ENCODE results near the gene FGF14. TPM values are rescaled to one million over a fixed set of nuclear protein-coding genes. Genes with fewer than 3 reads are reported as not detected.

FGF14 gene
- polyA plus RNA-seq, 1 donor (not counting 4 experiments of a cell fraction or from before 2014, with no cell fraction given), result 0.09 TPM

GRCh38 chr13:101829484-101829883 lies 572.4 kb downstream of the FGF14 start:
- H4K20me1 ChIP-seq (ENCODE audit: control insufficient read depth, extremely low read depth, insufficient read depth, low read length), result no peaks in the 10 kb centered on the region
- no peaks in the 10 kb centered on the region for H3K27me3 ChIP-seq (ENCODE audit: control insufficient read depth, extremely low read depth, insufficient read depth, low read length)
- no peak overlapping the region for H3K9ac ChIP-seq (ENCODE audit: control insufficient read depth, extremely low read depth, insufficient read depth, low read length)
- no peak overlapping the region for H3K4me2 ChIP-seq (ENCODE audit: control insufficient read depth, extremely low read depth, insufficient read depth, low read depth, low read length)
- no peaks in the 10 kb centered on the region for H3K9me3 ChIP-seq (ENCODE audit: control insufficient read depth, low read depth, low read length)
- no peak overlapping the region for H2AFZ ChIP-seq (ENCODE audit: control insufficient read depth, low read length)
- H3K36me3 ChIP-seq (ENCODE audit: control insufficient read depth in 2 of 2, extremely low read depth in 1 of 2, insufficient read depth in 2 of 2, low read length in 2 of 2), result no peaks in the 10 kb centered on the region
- FAIRE-seq, result no peak
- H3K4me3 ChIP-seq (ENCODE audit: control insufficient read depth in 2 of 3, extremely low read depth in 1 of 3, insufficient read depth in 2 of 3, low read depth in 1 of 3, low read length in 3 of 3), result no peak overlapping the region
- TF ChIP-seq EZH2 (IDR thresholded peaks at IDR 0.05; ENCODE audit: low read length), result no peak
- TF ChIP-seq, protein P1, sequence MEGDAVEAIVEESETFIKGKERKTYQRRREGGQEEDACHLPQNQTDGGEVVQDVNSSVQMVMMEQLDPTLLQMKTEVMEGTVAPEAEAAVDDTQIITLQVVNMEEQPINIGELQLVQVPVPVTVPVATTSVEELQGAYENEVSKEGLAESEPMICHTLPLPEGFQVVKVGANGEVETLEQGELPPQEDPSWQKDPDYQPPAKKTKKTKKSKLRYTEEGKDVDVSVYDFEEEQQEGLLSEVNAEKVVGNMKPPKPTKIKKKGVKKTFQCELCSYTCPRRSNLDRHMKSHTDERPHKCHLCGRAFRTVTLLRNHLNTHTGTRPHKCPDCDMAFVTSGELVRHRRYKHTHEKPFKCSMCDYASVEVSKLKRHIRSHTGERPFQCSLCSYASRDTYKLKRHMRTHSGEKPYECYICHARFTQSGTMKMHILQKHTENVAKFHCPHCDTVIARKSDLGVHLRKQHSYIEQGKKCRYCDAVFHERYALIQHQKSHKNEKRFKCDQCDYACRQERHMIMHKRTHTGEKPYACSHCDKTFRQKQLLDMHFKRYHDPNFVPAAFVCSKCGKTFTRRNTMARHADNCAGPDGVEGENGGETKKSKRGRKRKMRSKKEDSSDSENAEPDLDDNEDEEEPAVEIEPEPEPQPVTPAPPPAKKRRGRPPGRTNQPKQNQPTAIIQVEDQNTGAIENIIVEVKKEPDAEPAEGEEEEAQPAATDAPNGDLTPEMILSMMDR (optimal IDR thresholded peaks at IDR 0.05 in 1 of 3, IDR thresholded peaks at IDR 0.05 in 1 of 3, conservative IDR thresholded peaks at IDR 0.05 in 1 of 3; ENCODE audit: extremely low read depth in 1 of 3, insufficient read depth in 2 of 3, low read length in 3 of 3), result no peak
- H3K9me1 ChIP-seq (ENCODE audit: control insufficient read depth, extremely low read depth, insufficient read depth, low read length), result no peaks in the 10 kb centered on the region
- no peak overlapping the region for H3K27ac ChIP-seq (ENCODE audit: control insufficient read depth, insufficient read depth, low read length)
- dilution Hi-C loops (cut with MboI; ENCODE audit: extremely low pct_ligation_motif_present, low sequenced_read_pairs), result no loop called here
- H3K79me2 ChIP-seq (ENCODE audit: control insufficient read depth, insufficient read depth, low read length), result no peaks in the 10 kb centered on the region
- no peaks in the 10 kb centered on the region for H3K4me1 ChIP-seq (ENCODE audit: control insufficient read depth, extremely low read depth, insufficient read depth, low read length)
- DNase-seq (ENCODE audit: low read depth, low spot score), result no peak

GRCh38 chr13:101828119-101828518 lies 573.7 kb downstream of the FGF14 start:
- Histone ChIP-seq H3K4me1 (ENCODE audit: control insufficient read depth, extremely low read depth, insufficient read depth, low read length) (no peaks in the 10 kb centered on the region), H3K27me3 (ENCODE audit: control insufficient read depth, extremely low read depth, insufficient read depth, low read length) (no peaks in the 10 kb centered on the region), H3K9me3 (ENCODE audit: control insufficient read depth, low read depth, low read length) (no peaks in the 10 kb centered on the region), H3K4me3 (ENCODE audit: control insufficient read depth in 2 of 3, extremely low read depth in 1 of 3, insufficient read depth in 2 of 3, low read depth in 1 of 3, low read length in 3 of 3) (no peak overlapping the region), H4K20me1 (ENCODE audit: control insufficient read depth, extremely low read depth, insufficient read depth, low read length) (no peaks in the 10 kb centered on the region), H3K9ac (ENCODE audit: control insufficient read depth, extremely low read depth, insufficient read depth, low read length) (no peak overlapping the region), H3K36me3 (ENCODE audit: control insufficient read depth in 2 of 2, extremely low read depth in 1 of 2, insufficient read depth in 2 of 2, low read length in 2 of 2) (no peaks in the 10 kb centered on the region), H3K4me2 (ENCODE audit: control insufficient read depth, extremely low read depth, insufficient read depth, low read depth, low read length) (no peak overlapping the region), H3K27ac (ENCODE audit: control insufficient read depth, insufficient read depth, low read length) (no peak overlapping the region), H2AFZ (ENCODE audit: control insufficient read depth, low read length) (no peak overlapping the region), H3K79me2 (ENCODE audit: control insufficient read depth, insufficient read depth, low read length) (no peaks in the 10 kb centered on the region), H3K9me1 (ENCODE audit: control insufficient read depth, extremely low read depth, insufficient read depth, low read length) (no peaks in the 10 kb centered on the region)
- DNase-seq (ENCODE audit: low read depth, low spot score) (no peak), FAIRE-seq (no peak)
- TF ChIP-seq EZH2 (IDR thresholded peaks at IDR 0.05; ENCODE audit: low read length), result no peak
- TF ChIP-seq, protein P1 (optimal IDR thresholded peaks at IDR 0.05 in 1 of 3, IDR thresholded peaks at IDR 0.05 in 1 of 3, conservative IDR thresholded peaks at IDR 0.05 in 1 of 3; ENCODE audit: extremely low read depth in 1 of 3, insufficient read depth in 2 of 3, low read length in 3 of 3), result no peak
- dilution Hi-C loops (cut with MboI; ENCODE audit: extremely low pct_ligation_motif_present, low sequenced_read_pairs), result no loop called here

All from keratinocyte (primary cell).